IMR-90 (cell line): Measurements from ENCODE around the gene SLC9A9. TPM values are rescaled to one million over a fixed set of nuclear protein-coding genes. Genes with fewer than 3 reads are reported as not detected.

ENCODE experiments used
- ATAC-seq: fragments of 200-7000 bp; cut with Tn5 transposase; 2 replicates; pipeline ENCODE4 v1.9.1; 2020; ENCODE audit warnings: low read depth, mild to moderate bottlenecking, moderate library complexity
- BruUV-seq: library from RNA; stranded (reverse); fragments of 400-500 nt; replicated peaks from 2 replicates; lab custom pipeline; 2021; lab: Mats Ljungman, UMichigan
- CTCF ChIA-PET: fragments of 300-600 bp; formaldehyde crosslinking; extraction: SDS; loops from one replicate; lab custom pipeline; 2021; ENCODE audit warnings: antibody characterized with exemption; lab: Yijun Ruan, JAX
- POLR2A ChIA-PET: fragments of 300-600 bp; sonication (Branson Sonifier 250); formaldehyde crosslinking; loops from one replicate; lab custom pipeline; 2022; ENCODE audit warnings: antibody characterized with exemption; ENCODE audit not compliant: unreplicated experiment; lab: Charles Lee
- DNase-seq: peaks from one replicate; pipeline ENCODE4 v3.0.0; 2013
- H2AFZ ChIP-seq: replicated peaks from 2 replicates; pipeline ENCODE3; 2013; ENCODE audit warnings: low read length, mild to moderate bottlenecking; ENCODE audit not compliant: poor library complexity
- H2AK5ac ChIP-seq: 2 replicates; pipeline ENCODE4 v1.6.1; 2013; ENCODE audit warnings: low read depth, low read length, inconsistent platforms
- H2AK9ac ChIP-seq: replicated peaks from 2 replicates; pipeline ENCODE3; 2013; ENCODE audit warnings: mild to moderate bottlenecking, low read depth, low read length, moderate library complexity; ENCODE audit not compliant: poor library complexity
- H2BK120ac ChIP-seq: 2 replicates; pipeline ENCODE4 v1.6.1; 2013; ENCODE audit warnings: low read depth, low read length, inconsistent platforms
- H2BK15ac ChIP-seq: 3 replicates; pipeline ENCODE4 v1.6.1; 2013; ENCODE audit warnings: low read depth, low read length, inconsistent platforms
- H2BK20ac ChIP-seq: 2 replicates; pipeline ENCODE4 v1.6.1; 2013; ENCODE audit warnings: low read depth, mild to moderate bottlenecking, inconsistent platforms, low read length, moderate library complexity
- H2BK5ac ChIP-seq: 2 replicates; pipeline ENCODE4 v1.6.1; 2013; ENCODE audit warnings: mild to moderate bottlenecking, low read depth, low read length, inconsistent platforms; ENCODE audit not compliant: poor library complexity, severe bottlenecking
- H3K14ac ChIP-seq: replicated peaks from 2 replicates; pipeline ENCODE4 v1.6.1; 2013; ENCODE audit warnings: low read depth, low read length, inconsistent platforms
- H3K18ac ChIP-seq: 2 replicates; pipeline ENCODE4 v1.6.1; 2013; ENCODE audit warnings: low read depth, low read length, control low read depth
- H3K23ac ChIP-seq: 2 replicates; pipeline ENCODE4 v1.6.1; 2013; ENCODE audit warnings: low read depth, low read length, inconsistent platforms
- H3K27ac ChIP-seq: 2 replicates; pipeline ENCODE4 v1.5.1; 2013; ENCODE audit warnings: mild to moderate bottlenecking, control low read depth, low read length; ENCODE audit not compliant: insufficient read depth
- H3K27me3 ChIP-seq: 2 replicates; pipeline ENCODE4 v1.6.1; 2013; ENCODE audit warnings: low read length; ENCODE audit not compliant: control insufficient read depth, insufficient read depth
- H3K36me3 ChIP-seq: 2 replicates; pipeline ENCODE4 v1.6.1; 2013; ENCODE audit warnings: low read length, mixed read lengths; ENCODE audit not compliant: control insufficient read depth, insufficient read depth
- H3K4ac ChIP-seq: 2 replicates; pipeline ENCODE4 v1.6.1; 2013; ENCODE audit warnings: low read depth, low read length, inconsistent platforms
- H3K4me1 ChIP-seq: 2 replicates; pipeline ENCODE4 v1.6.1; 2013; ENCODE audit warnings: low read length, mixed read lengths; ENCODE audit not compliant: control insufficient read depth, insufficient read depth
- H3K4me2 ChIP-seq: 2 replicates; pipeline ENCODE4 v1.6.1; 2013; ENCODE audit warnings: low read depth, mild to moderate bottlenecking, control low read depth, low read length, moderate library complexity
- H3K4me3 ChIP-seq: 2 replicates; pipeline ENCODE4 v1.5.1; 2013; ENCODE audit warnings: low read depth, mild to moderate bottlenecking, control low read depth, low read length, moderate library complexity; ENCODE audit not compliant: insufficient read depth
- H3K56ac ChIP-seq: 2 replicates; pipeline ENCODE4 v1.6.1; 2013; ENCODE audit warnings: low read length, inconsistent platforms; ENCODE audit not compliant: insufficient read depth; ENCODE audit errors: extremely low read depth
- H3K79me1 ChIP-seq, 2 experiments: 2 replicates each; pipeline ENCODE4 v1.6.1; 2013; ENCODE audit warnings: low read length in 2 of 2, inconsistent platforms in 1 of 2, low read depth in 1 of 2
- H3K9ac ChIP-seq: 2 replicates; pipeline ENCODE4 v1.6.1; 2013; ENCODE audit warnings: low read depth, low read length, control low read depth
- H3K9me1 ChIP-seq: 2 replicates; pipeline ENCODE4 v1.6.1; 2013; ENCODE audit warnings: low read length, inconsistent platforms; ENCODE audit not compliant: insufficient read depth
- H3K9me3 ChIP-seq: 2 replicates; pipeline ENCODE4 v1.6.1; 2013; ENCODE audit warnings: low read length; ENCODE audit not compliant: control insufficient read depth, insufficient read depth
- H4K20me1 ChIP-seq: 2 replicates; pipeline ENCODE4 v1.6.1; 2013; ENCODE audit warnings: low read length, inconsistent platforms; ENCODE audit not compliant: insufficient read depth
- H4K5ac ChIP-seq: 2 replicates; pipeline ENCODE4 v1.6.1; 2013; ENCODE audit warnings: mild to moderate bottlenecking, low read depth, low read length, control low read depth
- H4K8ac ChIP-seq, 2 experiments: 2 replicates each; pipeline ENCODE4 v1.6.1; 2013; ENCODE audit warnings: low read depth in 2 of 2, low read length in 2 of 2, control low read depth in 1 of 2, inconsistent platforms in 1 of 2
- H4K91ac ChIP-seq: 2 replicates; pipeline ENCODE4 v1.6.1; 2013; ENCODE audit warnings: low read depth, low read length, inconsistent platforms; ENCODE audit not compliant: insufficient read depth
- BHLHE40 ChIP-seq: fragments of 150-350 bp; IDR thresholded peaks from 2 replicates; pipeline ENCODE4 v1.6.1; 2016; ENCODE audit warnings: mild to moderate bottlenecking, low read depth, low read length
- CEBPB ChIP-seq: IDR thresholded peaks from 2 replicates; pipeline ENCODE4 v1.6.1; 2012; ENCODE audit warnings: low read depth, low read length, improper control_type of control experiment
- CHD1 ChIP-seq: IDR thresholded peaks from 2 replicates; pipeline ENCODE4 v1.6.1; 2012; ENCODE audit warnings: low read depth, low read length, improper control_type of control experiment
- FOS ChIP-seq: fragments of 150-350 bp; IDR thresholded peaks from 2 replicates; pipeline ENCODE4 v1.6.1; 2016; ENCODE audit warnings: low read depth, low read length
- MAZ ChIP-seq: IDR thresholded peaks from 2 replicates; pipeline ENCODE4 v1.6.1; 2012; ENCODE audit warnings: low read depth, mild to moderate bottlenecking, low read length, improper control_type of control experiment, moderate library complexity, borderline replicate concordance
- MXI1 ChIP-seq: IDR thresholded peaks from 2 replicates; pipeline ENCODE4 v1.6.1; 2012; ENCODE audit warnings: low read depth, mild to moderate bottlenecking, low read length, moderate library complexity, borderline replicate concordance
- NFE2L2 ChIP-seq: fragments of 150-350 bp; IDR thresholded peaks from 2 replicates; pipeline ENCODE4 v1.6.1; 2016; ENCODE audit warnings: low read depth, mild to moderate bottlenecking, low read length
- POLR2A ChIP-seq: IDR thresholded peaks from 2 replicates; pipeline ENCODE4 v1.6.1; 2012; ENCODE audit warnings: mild to moderate bottlenecking, low read depth, low read length
- RAD21 ChIP-seq: IDR thresholded peaks from 2 replicates; pipeline ENCODE4 v1.6.1; 2012; ENCODE audit warnings: low read length, improper control_type of control experiment
- SMC3 ChIP-seq: fragments of 150-350 bp; IDR thresholded peaks from 2 replicates; pipeline ENCODE4 v1.6.1; 2016; ENCODE audit warnings: low read depth, mild to moderate bottlenecking, antibody characterized with exemption, low read length, moderate library complexity
- WGBS, 2 experiments: methylation state at CpG; one replicate each; pipeline versions ENCODE4 v1.1.5 to v1.1.7; 2013; ENCODE audit warnings: missing lambda C conversion rate in 2 of 2; ENCODE audit not compliant: insufficient read length in 1 of 2; ENCODE audit errors: extremely low coverage in 2 of 2; 5-methylcytosine and 5-hydroxymethylcytosine counted together
- dilution Hi-C: fragments of 300-500 bp; cut with HindIII; formaldehyde crosslinking; loops from one replicate; pipeline ENCODE4 v1.14.3; 2018; ENCODE audit warnings: low sequenced_read_pairs; ENCODE audit not compliant: unreplicated experiment
- in situ Hi-C: fragments of 300-500 bp; cut with MboI; formaldehyde crosslinking; loops from 3 replicates; pipeline ENCODE4 v1.14.3; 2019; ENCODE audit warnings: low sequenced_read_pairs, inconsistent platforms, mixed read lengths
- intact Hi-C: fragments of 100-400 bp; cut with micrococcal nuclease; formaldehyde crosslinking; loops from 2 replicates; pipeline ENCODE4 v1.10.0; 2022
- polyA plus RNA-seq, 3 experiments: library from polyadenylated mRNA; depleted of rRNA; stranded (reverse); fragments of >200 nt; gene quantifications; 2 replicates each; pipeline ENCODE4 v1.2.3, GENCODE V29; 2012; ENCODE audit warnings: low replicate concordance in 1 of 3
- total RNA-seq: library from RNA; depleted of rRNA; stranded (reverse); fragments of >200 nt; gene quantifications from 2 replicates; pipeline ENCODE4 v1.2.3, GENCODE V29; 2012
- TF ChIP-seq, protein P1 (sequence below): fragments of 150-350 bp; IDR thresholded peaks from 2 replicates; pipeline ENCODE4 v1.6.1; 2017; ENCODE audit warnings: mild to moderate bottlenecking, antibody characterized with exemption, low read length, low read depth

Gene SLC9A9
- total and polyA plus RNA-seq, 2 of the 4 experiments (the other 2 are of a cell fraction), result 1.4 to 2.3 TPM

DNA sequence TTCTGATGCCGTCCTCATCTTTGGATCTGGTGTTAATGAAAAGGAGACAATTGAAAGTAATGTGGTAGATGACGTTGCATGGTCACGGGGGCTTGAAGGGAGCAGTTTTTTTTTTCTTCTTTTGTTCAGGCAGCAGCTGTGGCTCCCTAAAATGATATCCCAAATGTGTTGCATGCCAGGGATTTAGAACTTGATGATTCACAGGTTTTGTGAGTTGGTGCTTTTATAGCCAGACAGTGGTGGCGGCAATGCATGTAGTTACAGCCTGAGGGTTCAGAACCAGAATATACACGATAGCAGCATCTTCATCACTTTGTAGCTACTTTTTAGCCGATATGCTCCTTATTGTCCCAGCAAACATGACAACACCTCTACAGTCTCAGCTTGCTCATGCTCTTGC is 595.3 kb downstream of the SLC9A9 start:
- Histone ChIP-seq H3K56ac (no peak overlapping the region), H2AFZ (no peak overlapping the region), H2AK9ac (no peak overlapping the region), H3K4ac (no peak overlapping the region), H3K9me1 (no peaks in the 10 kb centered on the region), H2BK20ac (no peak overlapping the region), H3K4me1 (no peaks in the 10 kb centered on the region), H2AK5ac (no peak overlapping the region), H3K14ac (no peak overlapping the region), H4K20me1 (no peaks in the 10 kb centered on the region), H3K4me3 (no peak overlapping the region), H2BK15ac (no peak overlapping the region), H4K91ac (no peak overlapping the region), H4K5ac (no peak overlapping the region), H3K79me1 (no peaks in the 10 kb centered on the region), H3K9me3 (no peaks in the 10 kb centered on the region), H4K8ac (no peak overlapping the region), H3K18ac (no peak overlapping the region), H2BK5ac (no peak overlapping the region), H3K27ac (no peak overlapping the region), H3K9ac (no peak overlapping the region), H3K23ac (no peak overlapping the region), H2BK120ac (no peak overlapping the region), H3K27me3 (no peaks in the 10 kb centered on the region), H3K36me3 (no peaks in the 10 kb centered on the region), H3K4me2 (no peak overlapping the region)
- WGBS, 2 experiments, result 90% methylated on average over 3 of the region's 6 CpGs; no CpG with 5 or more reads in 1 of the 2 experiments
- dilution Hi-C loops, result no loop called here
- TF ChIP-seq BHLHE40 (no peak), NFE2L2 (no peak), RAD21 (no peak), MAZ (no peak), CEBPB (no peak), CHD1 (no peak), FOS (no peak), MXI1 (no peak), SMC3 (no peak), POLR2A (no peak)
- TF ChIP-seq, protein P1, sequence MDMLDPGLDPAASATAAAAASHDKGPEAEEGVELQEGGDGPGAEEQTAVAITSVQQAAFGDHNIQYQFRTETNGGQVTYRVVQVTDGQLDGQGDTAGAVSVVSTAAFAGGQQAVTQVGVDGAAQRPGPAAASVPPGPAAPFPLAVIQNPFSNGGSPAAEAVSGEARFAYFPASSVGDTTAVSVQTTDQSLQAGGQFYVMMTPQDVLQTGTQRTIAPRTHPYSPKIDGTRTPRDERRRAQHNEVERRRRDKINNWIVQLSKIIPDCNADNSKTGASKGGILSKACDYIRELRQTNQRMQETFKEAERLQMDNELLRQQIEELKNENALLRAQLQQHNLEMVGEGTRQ, result no peak
- ChIA-PET POLR2A (interaction anchor here (0.6 kb wide), 1 partner anchor 19 kb away, joined by 4 read pairs; no protein-coding TSS in a partner anchor), CTCF (no interaction called here)
- no TSS peak for BruUV-seq
- intact Hi-C loops, result no loop called here
- DNase-seq (no peak), ATAC-seq (no peak)
- in situ Hi-C loops, result no loop called here
